Measurements from ENCODE around the gene OTUD5. TPM values are rescaled to one million over a fixed set of nuclear protein-coding genes. Genes with fewer than 3 reads are reported as not detected.
A peak's percentile ranks its signal among the peaks of the same experiment; 100 is the strongest.

The OTUD5 gene
- polyA plus RNA-seq, 2 of the 4 experiments (the other 2 are of a cell fraction) = 45.9 to 57.7 TPM

DNA sequence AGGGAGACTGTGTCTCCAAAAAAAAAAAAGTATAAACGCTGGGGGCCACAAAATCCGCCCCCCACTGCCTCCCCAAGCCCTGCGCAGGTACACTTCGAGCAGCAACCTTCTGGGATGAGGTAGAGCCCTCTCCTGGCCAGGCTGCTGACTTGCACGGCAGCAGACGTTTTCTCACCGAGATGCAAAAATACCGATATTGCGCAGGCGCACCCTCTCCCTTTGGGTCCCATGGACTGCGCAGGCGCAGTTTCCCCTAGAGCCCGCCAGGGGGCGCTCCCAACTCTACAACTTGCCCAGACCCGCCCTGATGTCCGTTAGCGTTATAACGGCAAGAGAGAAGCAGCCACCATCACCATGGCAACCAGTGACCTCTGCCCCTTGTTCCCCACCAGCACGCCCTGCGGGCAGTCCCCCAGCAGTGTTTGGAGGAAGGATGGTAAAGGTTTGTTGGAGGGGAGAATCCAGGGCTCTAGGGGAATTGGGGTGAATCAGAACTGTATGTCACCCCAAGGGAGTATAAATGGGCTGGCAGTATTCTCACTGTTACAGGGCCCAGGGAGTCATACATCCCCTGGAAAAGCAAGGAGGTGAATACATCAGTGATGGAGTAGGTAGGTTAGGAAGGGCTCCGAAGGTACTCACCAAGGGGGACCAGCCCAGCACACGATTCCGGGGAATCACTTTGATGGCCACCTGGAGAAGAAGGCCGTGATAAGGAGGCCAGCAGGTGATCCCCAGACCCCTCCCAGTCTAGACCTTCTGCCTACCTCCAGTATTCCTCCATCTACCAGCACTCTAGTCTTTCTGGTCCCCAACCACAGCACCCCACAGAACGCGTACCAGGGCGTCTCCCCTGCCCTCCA lies 40.0 kb downstream of the OTUD5 start (continued):
- no peak for TF ChIP-seq ZSCAN20 (CRISPR knock-in tag; IDR thresholded peaks at IDR 0.05)
- TF ChIP-seq EHMT2 (IDR thresholded peaks at IDR 0.05; ENCODE audit: low read depth) = no peak
- TF ChIP-seq, protein P1, sequence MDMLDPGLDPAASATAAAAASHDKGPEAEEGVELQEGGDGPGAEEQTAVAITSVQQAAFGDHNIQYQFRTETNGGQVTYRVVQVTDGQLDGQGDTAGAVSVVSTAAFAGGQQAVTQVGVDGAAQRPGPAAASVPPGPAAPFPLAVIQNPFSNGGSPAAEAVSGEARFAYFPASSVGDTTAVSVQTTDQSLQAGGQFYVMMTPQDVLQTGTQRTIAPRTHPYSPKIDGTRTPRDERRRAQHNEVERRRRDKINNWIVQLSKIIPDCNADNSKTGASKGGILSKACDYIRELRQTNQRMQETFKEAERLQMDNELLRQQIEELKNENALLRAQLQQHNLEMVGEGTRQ (IDR thresholded peaks at IDR 0.05) = no peak
- no peak for TF ChIP-seq BHLHE40 (IDR thresholded peaks at IDR 0.05; ENCODE audit: low read depth, low read length)
- no peak for TF ChIP-seq MAZ (IDR thresholded peaks at IDR 0.05; ENCODE audit: borderline replicate concordance, low read depth, low read length)
- TF ChIP-seq NR3C1 (IDR thresholded peaks at IDR 0.05) = no peak
- no peak for TF ChIP-seq HES2 (IDR thresholded peaks at IDR 0.05)
- peak; percentile 54 to 63; a peak in 4 of 5 replicates for TF ChIP-seq RAD21 (conservative IDR thresholded peaks at IDR 0.05 in 1 of 2, IDR thresholded peaks at IDR 0.05 in 1 of 2)
- TF ChIP-seq FOSB (CRISPR knock-in tag; IDR thresholded peaks at IDR 0.05) = no peak
- peak; percentile 75 for TF ChIP-seq RFX5 (IDR thresholded peaks at IDR 0.05)
- no peak for TF ChIP-seq CEBPB (IDR thresholded peaks at IDR 0.05)
- no peak for TF ChIP-seq E2F6 (IDR thresholded peaks at IDR 0.05; ENCODE audit: borderline replicate concordance, low read depth)
- no peak for TF ChIP-seq ZNF302 (CRISPR knock-in tag; IDR thresholded peaks at IDR 0.05)
- TF ChIP-seq, protein P2, sequence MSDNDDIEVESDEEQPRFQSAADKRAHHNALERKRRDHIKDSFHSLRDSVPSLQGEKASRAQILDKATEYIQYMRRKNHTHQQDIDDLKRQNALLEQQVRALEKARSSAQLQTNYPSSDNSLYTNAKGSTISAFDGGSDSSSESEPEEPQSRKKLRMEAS (IDR thresholded peaks at IDR 0.05) = peak; percentile 26; the same call in 1 of the 2 replicates
- TF ChIP-seq ZFP36 (IDR thresholded peaks at IDR 0.05; ENCODE audit: borderline replicate concordance, partially characterized antibody) = no peak
- no peak for TF ChIP-seq JUNB (IDR thresholded peaks at IDR 0.05)
- TF ChIP-seq MYC (IDR thresholded peaks at IDR 0.05; ENCODE audit: borderline replicate concordance, low read length) = no peak
- TF ChIP-seq, protein P3, sequence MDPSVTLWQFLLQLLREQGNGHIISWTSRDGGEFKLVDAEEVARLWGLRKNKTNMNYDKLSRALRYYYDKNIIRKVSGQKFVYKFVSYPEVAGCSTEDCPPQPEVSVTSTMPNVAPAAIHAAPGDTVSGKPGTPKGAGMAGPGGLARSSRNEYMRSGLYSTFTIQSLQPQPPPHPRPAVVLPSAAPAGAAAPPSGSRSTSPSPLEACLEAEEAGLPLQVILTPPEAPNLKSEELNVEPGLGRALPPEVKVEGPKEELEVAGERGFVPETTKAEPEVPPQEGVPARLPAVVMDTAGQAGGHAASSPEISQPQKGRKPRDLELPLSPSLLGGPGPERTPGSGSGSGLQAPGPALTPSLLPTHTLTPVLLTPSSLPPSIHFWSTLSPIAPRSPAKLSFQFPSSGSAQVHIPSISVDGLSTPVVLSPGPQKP (IDR thresholded peaks at IDR 0.05; ENCODE audit: low read depth, low read length) = no peak
- TF ChIP-seq CHD2 (IDR thresholded peaks at IDR 0.05; ENCODE audit: low read length, partially characterized antibody) = no peak
- no peak for TF ChIP-seq HOXB5 (CRISPR knock-in tag; IDR thresholded peaks at IDR 0.05)
- no peak for TF ChIP-seq SREBF2 (IDR thresholded peaks at IDR 0.05)
- TF ChIP-seq ATOH8 (CRISPR knock-in tag; IDR thresholded peaks at IDR 0.05; ENCODE audit: low read depth) = no peak
- no peak for TF ChIP-seq RCOR1 (IDR thresholded peaks at IDR 0.05; ENCODE audit: low read depth, low read length)
- peak; percentile 92 for TF ChIP-seq CTCF (IDR thresholded peaks at IDR 0.05)
- no peak for TF ChIP-seq RNF2 (IDR thresholded peaks at IDR 0.05; ENCODE audit: borderline replicate concordance, low read depth)
- TF ChIP-seq CHD4 (IDR thresholded peaks at IDR 0.05; ENCODE audit: borderline replicate concordance) = no peak
- no peak for TF ChIP-seq HOXA7 (CRISPR knock-in tag; IDR thresholded peaks at IDR 0.05)
- TF ChIP-seq FOSL2 (IDR thresholded peaks at IDR 0.05) = no peak
- TF ChIP-seq FOSL2 (CRISPR knock-in tag; IDR thresholded peaks at IDR 0.05) = no peak
- no peak for TF ChIP-seq NFE2L2 (conservative IDR thresholded peaks at IDR 0.05; ENCODE audit: low read length)

Data from A549 (cell line).